Measurements from ENCODE around the gene NQO2. TPM values are rescaled to one million over a fixed set of nuclear protein-coding genes. Genes with fewer than 3 reads are reported as not detected.

Gene NQO2
- total RNA-seq, 4 donors from 2014 or later: 15.8 to 32.8 (median 27.2) TPM

GRCh38 chr6:2958776-2959175 is 40.9 kb upstream of the NQO2 start:
- Histone ChIP-seq H3K4me1 (peaks cover 0 to 74% (median 25%) of the 10 kb centered on the region in 3 donors), H3K4me3 (no peak overlapping the region), H3K9me3 (no peaks in the 10 kb centered on the region), H3K36me3 (peaks cover 0 to 40% of the 10 kb centered on the region in 2 donors), H3K27me3 (no peaks in the 10 kb centered on the region), H3K27ac (peak overlapping the region in 3 of 4 donors; percentile 19 to 70 (median 64))
- WGBS, 2 donors (ENCODE audit: low coverage in 1 of 2): 81 to 87% methylated on average over 3 to 4 of the region's 9 CpGs
- ATAC-seq: no peak
- TF ChIP-seq CTCF (IDR thresholded peaks at IDR 0.05) (no peak), EP300 (IDR thresholded peaks at IDR 0.05) (no peak), POLR2A (IDR thresholded peaks at IDR 0.05) (no peak), POLR2AphosphoS5 (IDR thresholded peaks at IDR 0.05) (no peak)

DNA sequence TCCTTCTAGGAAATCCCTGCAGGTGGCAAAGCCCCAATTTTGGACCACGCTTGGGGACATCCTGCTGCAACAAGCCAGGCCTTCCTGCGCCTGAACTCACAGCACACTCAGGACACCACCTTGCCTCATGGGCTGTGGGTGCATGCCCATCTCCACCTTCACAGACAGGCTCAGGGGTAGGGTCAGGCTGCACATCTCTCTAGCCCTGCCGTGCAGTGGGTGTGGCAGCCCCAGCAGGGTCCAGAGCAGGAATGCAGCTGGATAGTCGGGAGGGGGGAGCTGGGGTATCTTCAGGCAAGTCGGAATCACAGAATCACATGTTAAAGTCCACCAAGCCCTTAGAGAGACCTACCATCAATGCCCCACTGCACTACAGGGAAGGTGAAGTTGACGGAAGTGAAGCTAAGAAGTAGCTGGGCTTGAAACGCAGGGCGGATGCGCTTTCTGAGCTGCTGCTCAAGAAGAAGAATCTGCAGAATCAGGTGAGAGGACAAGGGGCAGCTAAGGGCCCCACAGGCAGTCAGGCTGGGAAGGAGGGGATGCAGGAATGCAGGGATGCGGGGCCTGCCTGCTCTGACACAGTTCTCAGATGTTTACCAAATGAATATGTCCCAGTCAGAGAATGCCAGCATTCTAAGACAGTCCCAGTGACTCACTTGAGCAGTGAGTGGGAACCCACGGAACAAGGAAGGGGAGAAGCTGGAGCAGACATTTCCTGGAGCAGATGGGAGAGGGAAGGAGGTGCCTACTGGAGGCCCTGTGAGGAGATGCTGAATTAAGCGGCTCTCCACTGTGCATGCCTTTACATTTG is 39.6 kb upstream of the NQO2 start:
- Histone ChIP-seq H3K9me3 (no peaks in the 10 kb centered on the region), H3K36me3 (peaks cover 0 to 26% of the 10 kb centered on the region in 2 donors), H3K27me3 (no peaks in the 10 kb centered on the region), H3K27ac (peak overlapping the region in 3 of 4 donors; percentile 38 to 70 (median 66)), H3K4me1 (peaks cover 0 to 81% (median 25%) of the 10 kb centered on the region in 3 donors), H3K4me3 (no peak overlapping the region)
- WGBS, 2 donors (ENCODE audit: low coverage in 1 of 2): 57 to 66% methylated on average over 5 to 7 of the region's 12 CpGs
- ATAC-seq: peak; percentile 59
- TF ChIP-seq EP300 (IDR thresholded peaks at IDR 0.05) (no peak), POLR2A (IDR thresholded peaks at IDR 0.05) (no peak), POLR2AphosphoS5 (IDR thresholded peaks at IDR 0.05) (peak; percentile 62), CTCF (IDR thresholded peaks at IDR 0.05) (no peak)

DNA sequence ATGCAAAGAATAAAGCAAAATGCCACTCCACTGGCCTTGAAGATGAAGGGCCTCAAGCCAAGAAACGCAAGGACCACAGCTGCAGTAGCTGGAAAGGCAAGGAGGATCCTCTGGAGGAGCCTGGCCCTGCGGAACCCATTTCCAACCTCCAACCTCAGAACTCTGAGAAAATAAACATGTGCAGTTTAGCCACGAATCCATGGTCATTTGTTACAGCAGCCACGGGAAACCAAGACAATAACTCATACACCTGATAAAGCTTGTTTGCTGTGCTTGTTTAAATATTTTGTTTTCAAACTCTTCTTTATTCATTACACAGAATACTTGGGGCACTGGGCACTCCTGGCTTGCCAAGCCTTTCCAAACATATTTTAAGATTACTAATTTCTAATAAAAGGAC is 38.8 kb upstream of the NQO2 start:
- 22 to 45% methylated on average over 4 of the region's 4 CpGs for WGBS, 2 donors (ENCODE audit: low coverage in 1 of 2)
- H3K4me1 ChIP-seq: peaks cover 0 to 90% (median 25%) of the 10 kb centered on the region in 3 donors
- H3K27ac ChIP-seq: peak overlapping the region in 3 of 4 donors; percentile 38 to 70 (median 66)
- no peaks in the 10 kb centered on the region for H3K9me3 ChIP-seq
- H3K36me3 ChIP-seq: peaks cover 0 to 19% of the 10 kb centered on the region in 2 donors
- TF ChIP-seq POLR2AphosphoS5 (IDR thresholded peaks at IDR 0.05) (no peak), EP300 (IDR thresholded peaks at IDR 0.05) (no peak), POLR2A (IDR thresholded peaks at IDR 0.05) (no peak), CTCF (IDR thresholded peaks at IDR 0.05) (no peak)
- no peak for ATAC-seq
- no peak overlapping the region for H3K4me3 ChIP-seq
- H3K27me3 ChIP-seq: no peaks in the 10 kb centered on the region

GRCh38 chr6:2961506-2961905 is 38.2 kb upstream of the NQO2 start:
- Histone ChIP-seq H3K4me3 (no peak overlapping the region), H3K36me3 (peaks cover 0 to 13% of the 10 kb centered on the region in 2 donors), H3K27ac (peak overlapping the region in 3 of 4 donors; percentile 38 to 70 (median 66)), H3K4me1 (peaks cover 0 to 90% (median 25%) of the 10 kb centered on the region in 3 donors), H3K9me3 (no peaks in the 10 kb centered on the region), H3K27me3 (no peaks in the 10 kb centered on the region)
- ATAC-seq: no peak
- no peak for TF ChIP-seq CTCF (IDR thresholded peaks at IDR 0.05)
- TF ChIP-seq POLR2A (IDR thresholded peaks at IDR 0.05): no peak
- no peak for TF ChIP-seq POLR2AphosphoS5 (IDR thresholded peaks at IDR 0.05)
- TF ChIP-seq EP300 (IDR thresholded peaks at IDR 0.05): no peak
- 88 to 91% methylated on average over 6 to 7 of the region's 7 CpGs for WGBS, 2 donors (ENCODE audit: low coverage in 1 of 2)
